Astrocyte (in vitro differentiated cells and primary cell): ENCODE results near the gene SKAP2. TPM values are rescaled to one million over a fixed set of nuclear protein-coding genes. Genes with fewer than 3 reads are reported as not detected.

Experiments used
- DNase-seq: peaks from one replicate; pipeline ENCODE4 v3.0.0-alpha.2; 2010; ENCODE audit warnings: low read depth
- FAIRE-seq: peaks from 2 replicates; lab custom pipeline; 2011; peaks lifted over from hg19 to GRCh38; lab: Jason Lieb, UNC
- H2AFZ ChIP-seq: 2 replicates; pipeline ENCODE4 v1.6.0; 2012; ENCODE audit warnings: low read depth, low read length, inconsistent platforms
- H3K27ac ChIP-seq: 2 replicates; pipeline ENCODE4 v1.5.1; 2011; ENCODE audit warnings: low read depth, low read length, inconsistent platforms
- H3K27me3 ChIP-seq: 2 replicates; pipeline ENCODE4 v1.6.0; 2011; ENCODE audit warnings: low read length, inconsistent platforms; ENCODE audit not compliant: insufficient read depth
- H3K36me3 ChIP-seq: 2 replicates; pipeline ENCODE4 v1.5.1; 2011; ENCODE audit warnings: low read length, inconsistent platforms; ENCODE audit not compliant: insufficient read depth
- H3K4me1 ChIP-seq: 2 replicates; pipeline ENCODE4 v1.5.1; 2011; ENCODE audit warnings: low read length, inconsistent platforms; ENCODE audit not compliant: insufficient read depth
- H3K4me2 ChIP-seq: 2 replicates; pipeline ENCODE4 v1.6.0; 2012; ENCODE audit warnings: low read length, inconsistent platforms
- H3K4me3 ChIP-seq: 2 replicates; pipeline ENCODE4 v1.5.1; 2011; ENCODE audit warnings: low read depth, mild to moderate bottlenecking, low read length, inconsistent platforms; ENCODE audit not compliant: insufficient read depth
- H3K79me2 ChIP-seq: 2 replicates; pipeline ENCODE4 v1.6.0; 2012; ENCODE audit warnings: mild to moderate bottlenecking, low read length, inconsistent platforms; ENCODE audit not compliant: insufficient read depth
- H3K9ac ChIP-seq: 2 replicates; pipeline ENCODE4 v1.6.0; 2012; ENCODE audit warnings: mild to moderate bottlenecking, low read length, inconsistent platforms
- H3K9me3 ChIP-seq: 2 replicates; pipeline ENCODE4 v1.5.1; 2012; ENCODE audit warnings: low read depth, mild to moderate bottlenecking, low read length, inconsistent platforms; ENCODE audit not compliant: insufficient read depth
- H4K20me1 ChIP-seq: 2 replicates; pipeline ENCODE4 v1.6.0; 2012; ENCODE audit warnings: low read length, inconsistent platforms; ENCODE audit not compliant: insufficient read depth
- H3K27ac Mint-ChIP-seq: one replicate; pipeline ENCODE4 v1.8.0; 2021; ENCODE audit warnings: mild to moderate bottlenecking, mixed read lengths; ENCODE audit not compliant: unreplicated experiment
- H3K27me3 Mint-ChIP-seq: one replicate; pipeline ENCODE4 v1.8.0; 2021; ENCODE audit warnings: low read depth, mixed read lengths; ENCODE audit not compliant: unreplicated experiment
- H3K36me3 Mint-ChIP-seq: one replicate; pipeline ENCODE4 v1.8.0; 2021; ENCODE audit warnings: low read depth, mixed read lengths; ENCODE audit not compliant: unreplicated experiment
- H3K4me1 Mint-ChIP-seq: one replicate; pipeline ENCODE4 v1.8.0; 2021; ENCODE audit warnings: low read depth, mixed read lengths; ENCODE audit not compliant: unreplicated experiment
- H3K4me3 Mint-ChIP-seq: one replicate; pipeline ENCODE4 v1.8.0; 2021; ENCODE audit warnings: mild to moderate bottlenecking, moderate library complexity, mixed read lengths; ENCODE audit not compliant: unreplicated experiment
- H3K9me3 Mint-ChIP-seq: one replicate; pipeline ENCODE4 v1.8.0; 2021; ENCODE audit warnings: mild to moderate bottlenecking, mixed read lengths; ENCODE audit not compliant: unreplicated experiment
- CTCF ChIP-seq: IDR thresholded peaks from 2 replicates; pipeline ENCODE4 v1.5.1; 2011; ENCODE audit warnings: low read depth, mild to moderate bottlenecking, inconsistent platforms, low read length, moderate library complexity; ENCODE audit not compliant: insufficient read depth
- EZH2 ChIP-seq: IDR thresholded peaks from 2 replicates; pipeline ENCODE4 v1.6.1; 2012; ENCODE audit warnings: mild to moderate bottlenecking, low read length, inconsistent platforms; ENCODE audit not compliant: insufficient read depth
- total RNA-seq: library from RNA; stranded (reverse); gene quantifications from 2 replicates; pipeline ENCODE4 v1.2.1, GENCODE V29; 2021

Gene SKAP2
- total RNA-seq, 1 donor from 2014 or later = 10.1 TPM

GRCh38 chr7:26633557-26633956, 230.8 kb downstream of the SKAP2 start:
- Histone ChIP-seq H3K4me3 (no peak overlapping the region), H2AFZ (no peak overlapping the region), H4K20me1 (no peaks in the 10 kb centered on the region), H3K27me3 (no peaks in the 10 kb centered on the region), H3K27ac (no peak overlapping the region), H3K9ac (no peak overlapping the region), H3K4me2 (no peak overlapping the region), H3K9me3 (no peaks in the 10 kb centered on the region), H3K4me1 (no peaks in the 10 kb centered on the region), H3K79me2 (no peaks in the 10 kb centered on the region), H3K36me3 (no peaks in the 10 kb centered on the region)
- DNase-seq (no peak), FAIRE-seq (no peak)
- Mint-ChIP-seq H3K9me3 (no peaks in the 10 kb centered on the region), H3K36me3 (no peaks in the 10 kb centered on the region), H3K27ac (no peak overlapping the region), H3K27me3 (peaks cover 4% of the 10 kb centered on the region), H3K4me3 (no peak overlapping the region), H3K4me1 (no peaks in the 10 kb centered on the region)
- TF ChIP-seq CTCF (no peak), EZH2 (no peak)

GRCh38 chr7:26631601-26632000, 232.8 kb downstream of the SKAP2 start:
- Histone ChIP-seq H3K4me1 (no peaks in the 10 kb centered on the region), H3K9me3 (no peaks in the 10 kb centered on the region), H3K27me3 (no peaks in the 10 kb centered on the region), H3K4me2 (no peak overlapping the region), H3K4me3 (no peak overlapping the region), H4K20me1 (no peaks in the 10 kb centered on the region), H3K9ac (no peak overlapping the region), H3K27ac (no peak overlapping the region), H3K79me2 (no peaks in the 10 kb centered on the region), H2AFZ (no peak overlapping the region), H3K36me3 (no peaks in the 10 kb centered on the region)
- TF ChIP-seq CTCF = no peak
- no peak for TF ChIP-seq EZH2
- no peak for FAIRE-seq
- Mint-ChIP-seq H3K36me3 (no peaks in the 10 kb centered on the region), H3K9me3 (no peaks in the 10 kb centered on the region), H3K27ac (no peak overlapping the region), H3K27me3 (peaks cover 12% of the 10 kb centered on the region), H3K4me3 (no peak overlapping the region), H3K4me1 (no peaks in the 10 kb centered on the region)
- DNase-seq = no peak

- Histone ChIP-seq H3K9ac (no peak overlapping the region), H3K4me2 (no peak overlapping the region), H3K27ac (no peak overlapping the region), H2AFZ (no peak overlapping the region), H3K36me3 (no peaks in the 10 kb centered on the region), H4K20me1 (no peaks in the 10 kb centered on the region), H3K4me3 (no peak overlapping the region), H3K27me3 (no peaks in the 10 kb centered on the region), H3K9me3 (no peaks in the 10 kb centered on the region), H3K4me1 (no peaks in the 10 kb centered on the region), H3K79me2 (no peaks in the 10 kb centered on the region)
- TF ChIP-seq CTCF = no peak
- no peak for TF ChIP-seq EZH2
- no peak overlapping the region for H3K27ac Mint-ChIP-seq
- H3K4me3 Mint-ChIP-seq = no peak overlapping the region
- H3K36me3 Mint-ChIP-seq = no peaks in the 10 kb centered on the region
- no peak for FAIRE-seq
- no peaks in the 10 kb centered on the region for H3K4me1 Mint-ChIP-seq
- H3K27me3 Mint-ChIP-seq = peaks cover 15% of the 10 kb centered on the region
- no peak for DNase-seq
- no peaks in the 10 kb centered on the region for H3K9me3 Mint-ChIP-seq
Observed at GRCh38 chr7:26630941-26631580, 233.3 kb downstream of the SKAP2 start.
